ENCODE measurements around the gene TTLL13. TPM values are rescaled to one million over a fixed set of nuclear protein-coding genes. Genes with fewer than 3 reads are reported as not detected.
A peak's percentile ranks its signal among the peaks of the same experiment; 100 is the strongest.

TTLL13 gene
- total RNA-seq, 2 donors from 2014 or later = not detected

GRCh38 chr15:90207252-90207651, 42.1 kb upstream of the TTLL13 start:
- 80 to 89% methylated on average over 5 to 6 of the region's 6 CpGs for WGBS, 2 donors
- ATAC-seq = no peak
- H3K4me1 ChIP-seq = peaks cover 64% of the 10 kb centered on the region

DNA sequence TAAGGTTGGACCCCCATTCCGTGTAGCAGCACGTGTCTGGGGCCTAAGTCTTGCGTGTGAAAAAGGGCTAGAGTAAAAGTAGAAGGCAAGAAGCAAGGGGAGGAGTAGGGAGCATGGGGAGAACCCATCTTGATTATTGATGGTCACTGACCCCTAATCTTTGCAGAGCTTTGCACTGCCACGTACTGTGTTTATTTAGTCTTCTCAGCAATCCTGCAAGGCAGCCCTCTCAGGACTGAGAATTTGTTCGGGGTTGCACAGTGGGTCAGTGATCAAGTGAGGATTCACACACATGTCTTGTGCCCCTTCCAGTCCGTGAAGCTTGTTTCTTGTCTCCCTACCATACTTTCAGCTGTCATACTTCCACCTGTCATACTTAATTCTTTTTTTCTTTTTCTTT, 41.0 kb upstream of the TTLL13 start:
- no peak overlapping the region for H3K27ac ChIP-seq
- H3K9me3 ChIP-seq = no peaks in the 10 kb centered on the region
- intact Hi-C loops (cut with DNase I) = no loop called here
- no peak for ATAC-seq
- DNase-seq = no peak
- H3K4me3 ChIP-seq = no peak overlapping the region
- H3K4me1 ChIP-seq = peaks cover 64% of the 10 kb centered on the region
- TF ChIP-seq, protein P1, sequence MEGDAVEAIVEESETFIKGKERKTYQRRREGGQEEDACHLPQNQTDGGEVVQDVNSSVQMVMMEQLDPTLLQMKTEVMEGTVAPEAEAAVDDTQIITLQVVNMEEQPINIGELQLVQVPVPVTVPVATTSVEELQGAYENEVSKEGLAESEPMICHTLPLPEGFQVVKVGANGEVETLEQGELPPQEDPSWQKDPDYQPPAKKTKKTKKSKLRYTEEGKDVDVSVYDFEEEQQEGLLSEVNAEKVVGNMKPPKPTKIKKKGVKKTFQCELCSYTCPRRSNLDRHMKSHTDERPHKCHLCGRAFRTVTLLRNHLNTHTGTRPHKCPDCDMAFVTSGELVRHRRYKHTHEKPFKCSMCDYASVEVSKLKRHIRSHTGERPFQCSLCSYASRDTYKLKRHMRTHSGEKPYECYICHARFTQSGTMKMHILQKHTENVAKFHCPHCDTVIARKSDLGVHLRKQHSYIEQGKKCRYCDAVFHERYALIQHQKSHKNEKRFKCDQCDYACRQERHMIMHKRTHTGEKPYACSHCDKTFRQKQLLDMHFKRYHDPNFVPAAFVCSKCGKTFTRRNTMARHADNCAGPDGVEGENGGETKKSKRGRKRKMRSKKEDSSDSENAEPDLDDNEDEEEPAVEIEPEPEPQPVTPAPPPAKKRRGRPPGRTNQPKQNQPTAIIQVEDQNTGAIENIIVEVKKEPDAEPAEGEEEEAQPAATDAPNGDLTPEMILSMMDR (IDR thresholded peaks at IDR 0.05) = no peak
- no peak for TF ChIP-seq POLR2A (IDR thresholded peaks at IDR 0.05)
- no peaks in the 10 kb centered on the region for H3K27me3 ChIP-seq
- 81 to 83% methylated on average over 6 of the region's 6 CpGs for WGBS, 2 donors
- no peaks in the 10 kb centered on the region for H3K36me3 ChIP-seq (replicated peaks in 1 of 2; ENCODE audit: insufficient read depth in 1 of 2, low read depth in 2 of 2)

More at GRCh38 chr15:90207252-90207651, 42.1 kb upstream of the TTLL13 start:
- H3K27me3 ChIP-seq = no peaks in the 10 kb centered on the region
- DNase-seq = no peak
- intact Hi-C loops (cut with DNase I) = no loop called here
- H3K36me3 ChIP-seq (replicated peaks in 1 of 2; ENCODE audit: insufficient read depth in 1 of 2, low read depth in 2 of 2) = no peaks in the 10 kb centered on the region
- no peak overlapping the region for H3K4me3 ChIP-seq
- no peak overlapping the region for H3K27ac ChIP-seq
- TF ChIP-seq POLR2A (IDR thresholded peaks at IDR 0.05) = no peak
- TF ChIP-seq, protein P1 (IDR thresholded peaks at IDR 0.05) = no peak
- no peaks in the 10 kb centered on the region for H3K9me3 ChIP-seq

DNA sequence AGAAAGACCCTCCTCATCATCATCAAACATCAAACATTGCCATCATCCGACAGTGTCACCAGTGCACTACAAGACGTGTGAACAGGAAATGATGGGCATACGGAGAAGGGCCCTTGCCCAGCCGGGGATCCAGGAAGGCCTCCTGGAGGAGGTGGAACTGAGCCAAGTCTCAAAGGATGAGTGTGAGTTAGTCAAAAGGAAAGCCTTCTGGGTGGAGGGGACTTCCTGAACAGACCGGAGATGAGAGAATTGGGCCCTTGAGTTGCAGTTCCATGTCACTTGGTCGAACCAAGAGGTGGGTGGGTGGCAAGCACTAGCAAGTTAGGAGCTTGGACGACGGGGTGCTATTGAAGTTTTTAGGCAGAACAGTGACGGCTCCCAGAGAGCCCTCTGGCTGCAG, 39.8 kb upstream of the TTLL13 start:
- peaks cover 64% of the 10 kb centered on the region for H3K4me1 ChIP-seq
- DNase-seq = no peak
- H3K9me3 ChIP-seq = no peaks in the 10 kb centered on the region
- no peak overlapping the region for H3K4me3 ChIP-seq
- 78 to 86% methylated on average over 9 of the region's 9 CpGs for WGBS, 2 donors
- no peak for TF ChIP-seq POLR2A (IDR thresholded peaks at IDR 0.05)
- intact Hi-C loops (cut with DNase I) = no loop called here
- ATAC-seq = no peak
- no peak overlapping the region for H3K27ac ChIP-seq
- no peaks in the 10 kb centered on the region for H3K36me3 ChIP-seq (replicated peaks in 1 of 2; ENCODE audit: insufficient read depth in 1 of 2, low read depth in 2 of 2)
- H3K27me3 ChIP-seq = no peaks in the 10 kb centered on the region

- Histone ChIP-seq H3K4me3 (no peak overlapping the region), H3K9me3 (no peaks in the 10 kb centered on the region), H3K27me3 (no peaks in the 10 kb centered on the region), H3K27ac (peak overlapping the region in 3 of 4 donors; percentile 90 to 92 (median 92)), H3K36me3 (replicated peaks in 1 of 2; ENCODE audit: insufficient read depth in 1 of 2, low read depth in 2 of 2) (no peaks in the 10 kb centered on the region), H3K4me1 (peaks cover 67% of the 10 kb centered on the region)
- intact Hi-C loops (cut with DNase I) = loop anchor here (5.0 kb wide), 1 partner anchor 48 kb away; no protein-coding TSS in a partner anchor
- no peak for ATAC-seq
- no peak for TF ChIP-seq POLR2A (IDR thresholded peaks at IDR 0.05)
- TF ChIP-seq, protein P1 (IDR thresholded peaks at IDR 0.05) = no peak
- peak in 2 of 4 donors; percentile 45 to 61 for DNase-seq
- WGBS, 2 donors = 51 to 55% methylated on average over 6 to 8 of the region's 8 CpGs
These were observed 38.8 kb upstream of the TTLL13 start for GRCh38 chr15:90210593-90210992.

DNA sequence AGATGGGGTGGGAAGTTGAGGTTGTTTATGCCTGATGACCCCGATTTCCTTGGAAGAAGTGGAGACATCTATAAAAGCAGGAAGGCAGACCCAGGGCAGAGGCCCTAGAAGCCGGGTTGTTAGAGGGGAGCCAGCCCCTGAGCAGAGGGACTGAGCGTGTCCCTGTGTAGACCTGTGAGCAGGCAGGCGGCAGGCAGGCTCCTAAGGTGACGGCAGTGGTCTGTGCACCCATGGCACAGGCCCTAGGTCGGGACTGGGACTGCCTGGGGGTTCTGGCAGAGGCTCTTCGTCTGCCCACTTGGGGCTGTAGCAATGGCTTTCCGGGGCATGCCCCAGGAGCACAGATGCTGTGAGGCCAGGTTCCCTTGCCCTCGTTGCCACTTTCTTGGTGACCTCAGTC, 38.3 kb upstream of the TTLL13 start:
- 84 to 94% methylated on average over 7 to 8 of the region's 9 CpGs for WGBS, 2 donors
- H3K4me1 ChIP-seq = peaks cover 63% of the 10 kb centered on the region
- DNase-seq (no peak), ATAC-seq (no peak)
- intact Hi-C loops (cut with DNase I) = loop anchor here (5.0 kb wide), 1 partner anchor 49 kb away; no protein-coding TSS in a partner anchor
- peak overlapping the region; percentile 19 to 92 (median 91) for H3K27ac ChIP-seq
- no peaks in the 10 kb centered on the region for H3K36me3 ChIP-seq (replicated peaks in 1 of 2; ENCODE audit: insufficient read depth in 1 of 2, low read depth in 2 of 2)
- no peak for TF ChIP-seq POLR2A (IDR thresholded peaks at IDR 0.05)
- TF ChIP-seq, protein P1 (IDR thresholded peaks at IDR 0.05) = no peak
- no peaks in the 10 kb centered on the region for H3K27me3 ChIP-seq
- no peak overlapping the region for H3K4me3 ChIP-seq
- no peaks in the 10 kb centered on the region for H3K9me3 ChIP-seq

All from body of pancreas (tissue), 4 donors.